HUES48 (cell line): Measurements from ENCODE around the gene GTF3C5.
"Not testable (repeated sequence)": the region's sequence is repeated elsewhere in the genome, so short reads cannot be mapped to it uniquely, and the experiment has no call there.

Experiments used
- H3K27ac ChIP-seq: one replicate; pipeline ENCODE4 v1.7.0; 2013; ENCODE audit warnings: low read depth, low read length, inconsistent platforms
- H3K27me3 ChIP-seq: 2 replicates; pipeline ENCODE4 v1.6.1; 2013; ENCODE audit warnings: mild to moderate bottlenecking, low read length; ENCODE audit not compliant: control insufficient read depth, insufficient read depth
- H3K36me3 ChIP-seq: 2 replicates; pipeline ENCODE4 v1.6.1; 2013; ENCODE audit warnings: low read length; ENCODE audit not compliant: control insufficient read depth, insufficient read depth
- H3K4me1 ChIP-seq: 2 replicates; pipeline ENCODE4 v1.6.1; 2013; ENCODE audit warnings: mild to moderate bottlenecking, low read length; ENCODE audit not compliant: control insufficient read depth, insufficient read depth
- H3K4me3 ChIP-seq: 2 replicates; pipeline ENCODE4 v1.5.1; 2013; ENCODE audit warnings: mild to moderate bottlenecking, low read depth, low read length
- H3K9ac ChIP-seq: 2 replicates; pipeline ENCODE4 v1.6.1; 2013; ENCODE audit warnings: mild to moderate bottlenecking, low read depth, low read length, moderate library complexity
- H3K9me3 ChIP-seq: 2 replicates; pipeline ENCODE4 v1.6.1; 2013; ENCODE audit warnings: low read length; ENCODE audit not compliant: control insufficient read depth, insufficient read depth

The GTF3C5 gene

GRCh38 chr9:133086894-133087293, 56.1 kb downstream of the GTF3C5 start:
- no peaks in the 10 kb centered on the region for H3K27me3 ChIP-seq
- no peaks in the 10 kb centered on the region for H3K4me1 ChIP-seq
- H3K9ac ChIP-seq, result no peak overlapping the region
- H3K9me3 ChIP-seq, result no peaks in the 10 kb centered on the region
- H3K36me3 ChIP-seq, result no peaks in the 10 kb centered on the region
- no peak overlapping the region for H3K4me3 ChIP-seq
- H3K27ac ChIP-seq, result no peak overlapping the region

DNA sequence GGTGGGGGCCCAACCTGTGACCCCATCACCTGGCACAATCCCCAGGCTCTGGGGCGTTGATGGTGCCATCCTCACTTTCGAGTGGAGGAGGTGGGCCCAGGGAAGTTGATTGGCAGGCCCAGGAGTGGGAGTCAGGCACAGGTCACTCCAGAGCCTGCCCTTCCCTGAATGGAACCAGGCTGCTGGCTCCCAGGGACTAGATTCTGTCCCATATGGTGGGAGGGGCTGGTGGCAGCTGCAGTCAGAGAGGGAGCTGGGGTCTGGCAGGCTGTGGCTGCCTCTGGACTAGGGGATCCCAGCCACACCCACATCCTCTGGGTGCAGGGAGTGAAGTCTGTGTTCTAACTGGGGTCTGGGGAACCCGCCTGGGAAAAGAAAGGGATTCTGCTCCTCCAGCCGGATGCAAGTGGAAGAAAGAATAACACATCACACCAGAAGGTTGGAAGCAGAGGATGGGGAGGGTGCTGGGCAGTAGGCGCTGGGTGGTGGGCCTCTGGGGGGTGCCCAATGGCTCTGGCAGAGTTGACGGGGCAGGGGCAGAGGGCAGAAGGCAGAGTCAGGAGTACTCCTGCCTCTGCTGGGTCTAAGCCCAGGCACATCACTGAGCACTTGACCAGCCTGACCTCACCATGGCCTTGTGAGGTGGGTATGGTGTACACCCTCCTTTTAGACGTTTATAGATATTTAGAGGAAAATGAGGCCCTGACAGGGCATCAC, 56.8 kb downstream of the GTF3C5 start:
- H3K27me3 ChIP-seq, result no peaks in the 10 kb centered on the region
- no peak overlapping the region for H3K27ac ChIP-seq
- H3K4me3 ChIP-seq, result no peak overlapping the region
- H3K36me3 ChIP-seq, result no peaks in the 10 kb centered on the region
- no peaks in the 10 kb centered on the region for H3K4me1 ChIP-seq
- H3K9ac ChIP-seq, result no peak overlapping the region
- H3K9me3 ChIP-seq, result no peaks in the 10 kb centered on the region

GRCh38 chr9:133088146-133088750, 57.5 kb downstream of the GTF3C5 start:
- Histone ChIP-seq H3K4me3 (no peak overlapping the region), H3K36me3 (no peaks in the 10 kb centered on the region), H3K9me3 (no peaks in the 10 kb centered on the region), H3K9ac (no peak overlapping the region), H3K4me1 (no peaks in the 10 kb centered on the region), H3K27ac (no peak overlapping the region), H3K27me3 (no peaks in the 10 kb centered on the region)

- Histone ChIP-seq H3K27ac (no peak overlapping the region), H3K9ac (no peak overlapping the region), H3K4me3 (no peak overlapping the region), H3K4me1 (no peaks in the 10 kb centered on the region), H3K27me3 (no peaks in the 10 kb centered on the region), H3K36me3 (no peaks in the 10 kb centered on the region), H3K9me3 (no peaks in the 10 kb centered on the region)
Measured at GRCh38 chr9:133088756-133089155, 58.0 kb downstream of the GTF3C5 start.

GRCh38 chr9:133089271-133089671, 58.5 kb downstream of the GTF3C5 start:
- H3K4me1 ChIP-seq, result no peaks in the 10 kb centered on the region
- no peaks in the 10 kb centered on the region for H3K9me3 ChIP-seq
- no peak overlapping the region for H3K4me3 ChIP-seq
- no peaks in the 10 kb centered on the region for H3K27me3 ChIP-seq
- H3K36me3 ChIP-seq, result no peaks in the 10 kb centered on the region
- no peak overlapping the region for H3K9ac ChIP-seq
- H3K27ac ChIP-seq, result no peak overlapping the region

DNA sequence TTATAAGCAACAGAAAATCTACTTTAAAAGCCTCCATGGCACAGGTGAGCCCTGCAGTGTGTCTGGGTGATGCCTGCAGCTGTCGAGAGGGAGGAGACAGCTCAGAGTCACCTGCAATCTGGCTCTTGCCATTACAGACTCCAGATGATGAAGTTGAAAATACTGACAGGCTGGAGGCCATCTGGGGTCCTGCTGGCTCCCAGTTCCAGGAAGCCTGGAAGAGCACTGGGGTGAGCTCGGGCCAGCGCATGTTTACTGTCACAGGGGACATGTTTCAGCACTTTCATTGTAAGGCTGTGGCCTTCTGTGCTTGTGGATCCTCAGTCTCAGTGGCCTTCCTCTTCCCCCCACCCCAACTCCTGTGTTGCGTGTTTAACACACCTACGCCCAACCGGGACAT, 59.4 kb downstream of the GTF3C5 start:
- Histone ChIP-seq H3K4me3 (no peak overlapping the region), H3K9ac (no peak overlapping the region), H3K27ac (no peak overlapping the region), H3K36me3 (no peaks in the 10 kb centered on the region), H3K27me3 (no peaks in the 10 kb centered on the region), H3K9me3 (no peaks in the 10 kb centered on the region; the same call in 1 of the 2 replicates), H3K4me1 (no peaks in the 10 kb centered on the region)

DNA sequence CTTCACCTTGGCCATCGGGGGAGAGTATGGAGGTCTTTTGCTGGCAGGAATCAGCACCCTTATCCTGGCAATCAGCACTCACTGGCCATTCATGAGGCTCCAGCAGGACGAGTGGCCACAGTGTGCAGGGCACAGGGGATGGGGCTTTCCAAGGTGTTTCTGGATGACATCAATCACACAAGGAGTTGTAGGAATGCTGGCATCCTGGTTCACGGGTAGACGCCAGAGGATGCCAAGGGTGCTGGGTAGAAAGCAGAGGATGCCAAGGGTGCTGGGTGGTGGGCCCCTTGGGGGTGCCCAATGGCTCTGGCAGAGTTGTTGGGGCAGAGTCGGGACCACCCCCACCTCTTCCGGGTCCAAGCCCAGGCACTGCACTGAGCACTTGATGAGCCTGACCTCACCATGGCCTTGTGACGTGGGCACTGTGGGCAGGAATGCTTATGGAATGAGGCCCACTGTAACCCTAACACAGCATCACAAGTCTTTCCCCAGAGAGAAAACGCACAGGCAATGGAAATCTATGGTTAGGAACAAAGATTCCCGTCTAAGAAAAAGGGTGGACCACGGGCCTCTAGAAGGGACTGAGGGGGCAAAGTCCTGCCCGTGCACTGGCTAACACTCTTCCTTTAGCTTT, 60.1 kb downstream of the GTF3C5 start:
- no peaks in the 10 kb centered on the region for H3K36me3 ChIP-seq
- H3K27me3 ChIP-seq, result no peaks in the 10 kb centered on the region
- no peak overlapping the region for H3K4me3 ChIP-seq
- H3K4me1 ChIP-seq, result no peaks in the 10 kb centered on the region
- no peaks in the 10 kb centered on the region; the same call in 1 of the 2 replicates for H3K9me3 ChIP-seq
- H3K9ac ChIP-seq, result no peak overlapping the region
- H3K27ac ChIP-seq, result no peak overlapping the region

GRCh38 chr9:133094351-133094750, 63.6 kb downstream of the GTF3C5 start:
- not testable (repeated sequence) for H3K27me3 ChIP-seq, H3K4me1 ChIP-seq, H3K9me3 ChIP-seq, H3K9ac ChIP-seq, H3K4me3 ChIP-seq, H3K27ac ChIP-seq
- peaks cover 13% of the 10 kb centered on the region for H3K36me3 ChIP-seq

DNA sequence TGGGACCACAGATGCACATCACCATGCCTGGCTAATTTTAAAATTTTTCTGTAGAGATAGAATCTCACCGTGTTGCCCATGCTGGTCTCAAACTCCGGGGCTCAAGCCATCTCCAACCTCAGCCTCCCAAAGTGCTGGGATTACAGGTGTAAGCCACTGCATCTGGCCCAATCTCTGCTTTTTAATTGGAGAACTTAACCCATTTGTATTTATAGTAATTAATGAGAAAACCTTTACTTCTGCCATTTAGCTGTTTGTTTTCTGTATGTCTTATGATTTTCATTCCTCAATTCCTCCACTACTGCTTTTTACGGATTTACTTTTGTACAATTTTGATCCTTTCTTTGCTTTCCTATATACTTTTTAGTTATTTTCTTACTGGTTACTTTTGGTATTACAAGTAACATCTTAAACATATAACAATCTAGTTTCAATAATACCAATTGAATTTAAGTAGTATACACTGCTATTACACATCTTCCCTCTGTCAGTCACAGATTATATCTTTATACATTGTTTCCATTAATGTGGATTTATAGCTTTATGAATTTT, 64.1 kb downstream of the GTF3C5 start:
- H3K36me3 ChIP-seq, result peaks cover 19% of the 10 kb centered on the region
- no peak overlapping the region for H3K27ac ChIP-seq
- H3K4me3 ChIP-seq, result no peak overlapping the region
- no peak overlapping the region for H3K9ac ChIP-seq
- H3K27me3 ChIP-seq, result no peaks in the 10 kb centered on the region
- no peaks in the 10 kb centered on the region; the same call in 1 of the 2 replicates for H3K9me3 ChIP-seq
- no peaks in the 10 kb centered on the region for H3K4me1 ChIP-seq

- Histone ChIP-seq H3K36me3 (peaks cover 49% of the 10 kb centered on the region), H3K4me1 (no peaks in the 10 kb centered on the region), H3K27me3 (no peaks in the 10 kb centered on the region), H3K4me3 (no peak overlapping the region), H3K9me3 (no peaks in the 10 kb centered on the region; the same call in 1 of the 2 replicates), H3K27ac (no peak overlapping the region), H3K9ac (no peak overlapping the region)
Measured at GRCh38 chr9:133098104-133098754, 67.4 kb downstream of the GTF3C5 start.
